ENCODE data around the gene SERPINB1.

SERPINB1 gene

GRCh38 chr6:2870046-2870636, 28.5 kb upstream of the SERPINB1 start:
- TF ChIP-seq, protein P1, sequence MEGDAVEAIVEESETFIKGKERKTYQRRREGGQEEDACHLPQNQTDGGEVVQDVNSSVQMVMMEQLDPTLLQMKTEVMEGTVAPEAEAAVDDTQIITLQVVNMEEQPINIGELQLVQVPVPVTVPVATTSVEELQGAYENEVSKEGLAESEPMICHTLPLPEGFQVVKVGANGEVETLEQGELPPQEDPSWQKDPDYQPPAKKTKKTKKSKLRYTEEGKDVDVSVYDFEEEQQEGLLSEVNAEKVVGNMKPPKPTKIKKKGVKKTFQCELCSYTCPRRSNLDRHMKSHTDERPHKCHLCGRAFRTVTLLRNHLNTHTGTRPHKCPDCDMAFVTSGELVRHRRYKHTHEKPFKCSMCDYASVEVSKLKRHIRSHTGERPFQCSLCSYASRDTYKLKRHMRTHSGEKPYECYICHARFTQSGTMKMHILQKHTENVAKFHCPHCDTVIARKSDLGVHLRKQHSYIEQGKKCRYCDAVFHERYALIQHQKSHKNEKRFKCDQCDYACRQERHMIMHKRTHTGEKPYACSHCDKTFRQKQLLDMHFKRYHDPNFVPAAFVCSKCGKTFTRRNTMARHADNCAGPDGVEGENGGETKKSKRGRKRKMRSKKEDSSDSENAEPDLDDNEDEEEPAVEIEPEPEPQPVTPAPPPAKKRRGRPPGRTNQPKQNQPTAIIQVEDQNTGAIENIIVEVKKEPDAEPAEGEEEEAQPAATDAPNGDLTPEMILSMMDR (IDR thresholded peaks at IDR 0.05; ENCODE audit: low read depth, low read length): no peak
- H3K27ac ChIP-seq: no peak overlapping the region
- H3K9me3 ChIP-seq (ENCODE audit: severe bottlenecking): peaks cover 7% of the 10 kb centered on the region
- H3K36me3 ChIP-seq: no peaks in the 10 kb centered on the region
- no peak overlapping the region for H3K4me3 ChIP-seq (ENCODE audit: low read depth, low read length)
- H3K27me3 ChIP-seq (ENCODE audit: insufficient read depth, low read depth, severe bottlenecking): no peaks in the 10 kb centered on the region
- DNase-seq: no peak

DNA sequence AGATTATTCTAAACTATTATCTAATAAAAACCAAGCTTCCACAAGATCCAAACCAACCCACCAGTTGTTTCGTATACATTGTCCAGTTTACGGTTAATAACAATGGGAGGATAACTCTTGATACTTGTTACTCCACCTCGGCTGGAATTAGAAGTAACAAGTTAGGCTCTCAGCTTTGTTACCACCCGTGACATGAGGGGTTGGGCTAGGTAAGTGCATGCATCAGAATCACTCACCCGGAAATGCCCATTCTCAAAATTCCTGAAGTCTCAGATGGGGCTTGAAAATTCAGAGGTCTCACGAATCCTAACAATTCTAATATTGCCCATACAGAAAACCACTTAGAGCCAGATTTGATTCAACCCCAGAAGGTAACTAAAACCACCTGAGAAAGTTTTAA, 27.0 kb upstream of the SERPINB1 start:
- no peak overlapping the region for H3K27ac ChIP-seq
- TF ChIP-seq, protein P1 (IDR thresholded peaks at IDR 0.05; ENCODE audit: low read depth, low read length): no peak
- H3K27me3 ChIP-seq (ENCODE audit: insufficient read depth, low read depth, severe bottlenecking): no peaks in the 10 kb centered on the region
- peaks cover 7% of the 10 kb centered on the region for H3K9me3 ChIP-seq (ENCODE audit: severe bottlenecking)
- H3K36me3 ChIP-seq: no peaks in the 10 kb centered on the region
- no peak for DNase-seq
- H3K4me3 ChIP-seq (ENCODE audit: low read depth, low read length): no peak overlapping the region

DNA sequence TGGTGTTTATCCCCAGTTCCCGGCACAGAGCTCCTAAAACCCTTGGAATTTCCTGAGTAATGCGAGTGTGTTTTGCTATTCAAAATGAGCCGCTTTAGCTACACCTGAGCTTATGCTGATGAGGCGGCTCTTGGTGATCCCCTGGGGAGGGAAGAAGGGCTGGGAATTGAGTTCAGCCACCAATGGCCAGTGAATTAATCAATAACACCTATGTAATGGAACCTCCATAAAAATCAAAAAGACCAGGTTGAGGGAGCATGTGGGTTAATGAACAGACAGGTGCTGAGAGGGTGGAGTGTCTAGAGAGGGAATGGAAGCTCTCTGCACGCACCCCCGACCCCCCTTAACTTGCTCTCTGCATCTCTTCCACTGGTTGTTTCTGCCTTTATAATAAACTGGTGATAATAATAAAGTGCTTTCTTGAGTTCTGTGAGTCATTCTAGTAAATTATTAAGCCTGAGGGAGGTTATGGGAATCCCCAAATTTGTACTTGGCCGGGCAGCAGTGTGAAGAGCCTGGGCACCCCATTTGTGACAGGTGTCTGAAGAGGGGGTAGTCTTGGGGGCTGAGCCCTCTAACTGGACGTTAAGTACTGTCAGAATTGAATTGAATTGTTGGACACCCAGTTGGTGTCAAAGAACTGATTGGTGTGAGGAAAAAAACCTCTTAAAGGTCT, 24.6 kb upstream of the SERPINB1 start:
- TF ChIP-seq, protein P1 (IDR thresholded peaks at IDR 0.05; ENCODE audit: low read depth, low read length): no peak
- Histone ChIP-seq H3K27ac (no peak overlapping the region), H3K4me3 (ENCODE audit: low read depth, low read length) (no peak overlapping the region), H3K36me3 (no peaks in the 10 kb centered on the region), H3K27me3 (ENCODE audit: insufficient read depth, low read depth, severe bottlenecking) (no peaks in the 10 kb centered on the region), H3K9me3 (ENCODE audit: severe bottlenecking) (peaks cover 4% of the 10 kb centered on the region)
- DNase-seq: no peak

DNA sequence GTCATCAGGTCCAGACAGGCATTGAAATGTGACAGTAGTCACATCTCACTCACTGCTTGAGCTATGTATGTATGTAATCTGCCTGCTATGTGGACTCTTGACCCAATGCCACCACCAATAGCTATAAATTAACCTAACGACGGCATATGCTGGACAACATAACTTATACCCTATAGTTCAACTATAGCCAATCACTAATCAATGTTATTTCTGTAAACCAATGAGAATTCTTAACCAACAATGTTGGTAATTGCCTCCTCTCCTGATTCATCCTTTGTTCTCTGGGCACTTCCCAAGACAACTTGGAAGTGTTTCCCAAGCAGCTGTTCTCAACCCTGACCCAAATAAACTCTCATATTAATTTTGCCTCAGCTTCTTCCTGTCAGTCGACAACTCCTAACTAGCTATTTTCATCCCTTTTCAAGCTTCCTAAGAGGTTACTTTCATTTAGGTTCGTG, 24.1 kb upstream of the SERPINB1 start:
- Histone ChIP-seq H3K36me3 (no peaks in the 10 kb centered on the region), H3K27ac (no peak overlapping the region), H3K9me3 (ENCODE audit: severe bottlenecking) (peaks cover 4% of the 10 kb centered on the region), H3K4me3 (ENCODE audit: low read depth, low read length) (no peak overlapping the region), H3K27me3 (ENCODE audit: insufficient read depth, low read depth, severe bottlenecking) (no peaks in the 10 kb centered on the region)
- TF ChIP-seq, protein P1 (IDR thresholded peaks at IDR 0.05; ENCODE audit: low read depth, low read length): no peak
- no peak for DNase-seq

- no peak overlapping the region for H3K4me3 ChIP-seq (ENCODE audit: low read depth, low read length)
- H3K36me3 ChIP-seq: no peaks in the 10 kb centered on the region
- peaks cover 4% of the 10 kb centered on the region for H3K9me3 ChIP-seq (ENCODE audit: severe bottlenecking)
- no peak overlapping the region for H3K27ac ChIP-seq
- no peaks in the 10 kb centered on the region for H3K27me3 ChIP-seq (ENCODE audit: insufficient read depth, low read depth, severe bottlenecking)
- no peak for DNase-seq
- TF ChIP-seq, protein P1 (IDR thresholded peaks at IDR 0.05; ENCODE audit: low read depth, low read length): no peak
Observed at GRCh38 chr6:2865270-2865669, 23.6 kb upstream of the SERPINB1 start.
